Inflammatory macrophage treated with lipopolysaccharide for 1 hour (primary cell): ENCODE results near the gene CRIM1.

Experiments
- DNase-seq, 2 donors: peaks; one replicate each; pipeline ENCODE4 v3.0.0-alpha.2; 2020 to 2022

Gene CRIM1

GRCh38 chr2:36486521-36487044 is 131.0 kb downstream of the CRIM1 start:
- peak in 1 of 2 donors; percentile 15 for DNase-seq

GRCh38 chr2:36487947-36488346 is 132.4 kb downstream of the CRIM1 start:
- no peak for DNase-seq

DNA sequence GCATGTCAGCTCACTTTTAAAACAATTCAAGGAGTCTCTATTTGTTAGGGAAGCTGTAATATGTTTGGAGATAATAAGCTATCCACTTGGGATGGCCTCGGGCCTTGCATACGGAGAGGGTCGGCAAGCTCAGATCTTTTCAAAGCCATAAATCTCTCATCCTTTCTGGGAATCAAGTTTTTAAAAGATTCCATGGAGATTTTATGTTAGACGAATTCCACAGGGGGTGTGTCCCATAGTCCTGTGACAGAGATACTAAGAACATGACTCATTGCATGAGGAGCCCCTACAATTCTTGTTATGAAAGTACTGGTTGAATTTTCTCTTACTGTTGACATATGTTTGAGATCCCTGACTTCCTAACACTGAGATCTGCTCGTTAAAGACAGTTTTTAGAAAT is 133.7 kb downstream of the CRIM1 start:
- no peak for DNase-seq

GRCh38 chr2:36490749-36491148 is 135.2 kb downstream of the CRIM1 start:
- DNase-seq: no peak

DNA sequence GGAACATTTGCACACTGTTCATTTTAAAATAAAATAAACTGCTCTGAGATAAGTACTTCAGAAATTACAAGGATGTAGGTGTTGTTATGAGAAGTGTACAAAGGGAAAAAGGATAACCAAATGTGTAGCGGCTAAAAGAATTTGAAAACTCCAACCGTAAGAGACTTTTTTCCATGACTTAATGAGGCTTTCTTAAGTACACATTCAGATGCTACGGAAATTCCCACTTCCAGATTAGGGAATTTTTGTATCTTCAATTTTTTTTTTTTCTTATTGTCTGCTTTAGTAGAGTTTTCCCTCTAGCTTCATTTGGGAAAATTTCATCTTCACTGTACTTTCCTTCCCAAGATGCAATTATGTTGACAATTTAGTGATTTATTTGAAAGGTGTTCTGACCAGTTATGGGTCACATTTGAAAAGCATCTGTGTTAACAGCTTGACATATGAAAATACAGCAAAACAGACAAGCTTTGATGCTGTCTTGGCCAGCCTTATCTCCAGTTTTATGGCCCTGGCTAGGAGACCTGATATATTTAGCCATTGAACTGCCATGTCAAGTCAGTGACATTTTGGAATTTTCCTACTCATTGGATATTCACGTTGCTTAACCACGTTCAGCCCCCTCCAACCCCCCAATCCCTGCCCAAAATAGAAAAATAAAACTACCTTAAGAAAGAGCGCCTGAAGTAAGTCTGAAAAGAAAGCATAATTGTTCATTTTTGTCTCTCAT is 136.8 kb downstream of the CRIM1 start:
- peak in 1 of 2 donors; percentile 36 for DNase-seq

- no peak for DNase-seq
Observed at GRCh38 chr2:36493306-36493705, 137.7 kb downstream of the CRIM1 start.

DNA sequence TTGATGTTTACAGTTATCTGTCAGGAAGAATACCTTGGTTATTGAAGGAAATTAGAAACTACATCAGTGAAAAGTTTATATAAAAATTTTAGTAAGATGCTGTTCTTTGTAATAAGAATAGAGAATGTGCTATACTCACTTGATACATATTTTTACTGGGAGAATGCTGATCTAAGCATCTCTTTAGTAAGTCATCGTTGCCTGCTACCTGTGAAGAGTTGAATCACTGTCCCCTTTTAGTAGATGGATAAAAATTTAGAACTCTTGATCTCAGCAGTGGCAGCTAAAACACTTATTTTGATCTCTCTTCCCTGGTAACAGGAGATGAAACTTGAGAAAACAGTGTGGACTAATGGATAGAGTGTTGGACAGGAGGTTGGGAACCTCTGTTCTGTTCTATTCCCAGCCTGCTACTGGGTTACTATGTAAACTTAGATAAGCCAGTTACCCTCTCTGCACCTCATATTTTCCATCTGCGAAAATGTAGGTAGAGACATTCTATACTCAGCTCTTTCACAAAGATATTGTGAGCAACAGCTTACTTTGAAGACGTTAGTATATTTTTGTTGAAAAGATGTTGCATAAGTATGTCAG is 142.1 kb downstream of the CRIM1 start:
- DNase-seq: no peak

GRCh38 chr2:36499128-36499820 is 143.7 kb downstream of the CRIM1 start:
- DNase-seq: no peak

DNA sequence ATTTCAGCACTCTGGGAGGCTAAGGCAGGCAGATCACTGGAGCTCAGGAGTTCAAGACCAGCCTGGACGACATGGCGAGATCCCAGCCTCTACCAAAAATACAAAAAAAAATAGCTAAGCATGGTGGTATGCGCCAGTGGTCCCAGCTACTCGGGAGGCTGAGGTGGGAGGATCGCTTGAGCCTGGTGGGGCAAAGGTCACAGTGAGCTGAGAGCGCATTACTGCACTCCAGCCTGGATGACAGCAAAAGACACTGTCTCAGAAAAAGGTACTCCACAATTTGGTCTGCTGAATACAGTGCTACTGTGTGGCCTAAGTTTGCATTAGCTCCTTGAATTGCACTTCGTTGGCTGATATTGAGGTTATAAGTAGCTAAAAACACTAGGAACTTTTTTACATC is 144.5 kb downstream of the CRIM1 start:
- DNase-seq: no peak

- DNase-seq: peak in 1 of 2 donors; percentile 17
Observed at GRCh38 chr2:36502081-36502480, 146.5 kb downstream of the CRIM1 start.

GRCh38 chr2:36507408-36507812 is 151.8 kb downstream of the CRIM1 start:
- DNase-seq: peak; percentile 55 to 72

- DNase-seq: no peak
Observed at GRCh38 chr2:36509075-36509474, 153.5 kb downstream of the CRIM1 start.

GRCh38 chr2:36511858-36512603 is 156.5 kb downstream of the CRIM1 start:
- DNase-seq: no peak

- DNase-seq: no peak
Observed at GRCh38 chr2:36512705-36513104, 157.1 kb downstream of the CRIM1 start.

DNA sequence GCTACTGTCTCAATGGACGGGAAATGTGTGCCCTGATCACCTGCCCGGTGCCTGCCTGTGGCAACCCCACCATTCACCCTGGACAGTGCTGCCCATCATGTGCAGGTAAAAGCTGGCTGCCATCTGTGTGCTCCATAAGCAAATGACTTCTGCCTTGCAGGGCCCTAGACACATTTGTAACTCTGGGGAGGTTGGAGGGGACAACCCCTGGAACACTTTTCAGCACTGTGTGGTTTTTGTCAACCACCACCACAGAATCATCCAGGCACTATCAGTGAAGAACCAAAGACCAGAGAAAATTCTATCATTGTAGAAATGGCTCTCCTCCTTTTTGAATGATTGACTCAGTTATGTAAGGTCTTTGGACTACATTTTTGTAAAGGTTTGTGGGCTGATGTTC is 158.1 kb downstream of the CRIM1 start:
- DNase-seq: no peak

DNA sequence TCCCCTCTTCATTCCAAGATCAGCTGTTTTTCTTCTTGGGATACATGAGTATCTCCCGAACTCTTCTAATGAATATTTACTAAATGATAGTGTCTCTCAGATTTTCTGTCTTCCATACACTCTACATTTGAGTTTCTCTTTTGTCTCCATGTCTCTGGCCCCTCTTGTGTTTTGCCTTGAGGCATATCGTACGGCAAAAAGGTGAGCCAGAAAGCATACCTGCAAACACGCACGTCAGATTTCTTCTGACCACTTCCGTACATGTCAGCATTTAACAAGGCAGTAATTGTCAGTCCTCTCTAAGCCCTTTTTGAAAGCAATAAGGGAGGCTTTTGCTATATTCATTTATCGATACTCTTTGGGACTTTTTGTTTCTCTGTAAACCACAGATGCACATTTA is 160.0 kb downstream of the CRIM1 start:
- DNase-seq: no peak

GRCh38 chr2:36516136-36516870 is 160.7 kb downstream of the CRIM1 start:
- no peak for DNase-seq

DNA sequence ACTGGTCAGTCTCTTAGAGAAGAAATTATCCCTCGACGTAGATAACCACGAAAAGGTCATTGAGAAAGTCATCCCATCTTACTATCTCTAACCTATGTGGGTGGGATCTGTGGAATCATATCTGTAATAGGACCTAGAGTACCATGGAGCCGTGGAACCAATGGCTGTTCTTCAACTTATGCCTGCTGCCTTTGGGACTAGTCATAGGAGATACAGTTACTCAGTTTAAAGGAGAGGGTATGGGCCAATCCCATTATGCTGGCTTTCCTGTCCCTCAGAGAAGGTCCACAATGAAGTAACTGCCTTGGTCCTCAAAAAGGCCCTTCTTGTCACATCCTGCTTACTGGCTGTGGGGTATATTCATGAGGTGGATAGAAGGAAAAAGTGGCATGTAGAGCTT is 164.9 kb downstream of the CRIM1 start:
- no peak for DNase-seq

DNA sequence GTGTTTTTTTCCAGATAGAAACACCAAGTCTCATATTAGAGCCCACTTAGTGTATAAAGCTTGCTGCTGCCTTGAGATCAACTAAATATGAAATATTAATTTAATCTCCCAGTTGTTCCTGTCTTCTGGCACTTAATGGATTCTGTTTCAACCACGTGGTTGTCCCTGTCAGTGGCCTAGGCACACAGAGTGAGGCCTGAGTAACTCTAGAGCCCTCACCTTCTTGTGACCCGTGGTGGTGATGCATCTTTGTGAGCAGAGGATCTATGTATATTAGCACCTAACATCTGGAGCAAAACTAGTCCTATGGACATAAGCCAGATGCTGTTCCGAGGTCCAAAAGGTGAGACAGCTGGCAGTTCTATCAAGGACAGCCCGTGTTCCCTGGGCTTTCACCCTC is 167.6 kb downstream of the CRIM1 start:
- DNase-seq: no peak

GRCh38 chr2:36525245-36525644 is 169.7 kb downstream of the CRIM1 start:
- DNase-seq: no peak

- no peak for DNase-seq
Observed at GRCh38 chr2:36526226-36526625, 170.6 kb downstream of the CRIM1 start.

- DNase-seq: no peak
Observed at GRCh38 chr2:36528274-36528673, 172.7 kb downstream of the CRIM1 start.
